IMR-90 (cell line): ENCODE data around the gene TMX3. TPM values are rescaled to one million over a fixed set of nuclear protein-coding genes. Genes with fewer than 3 reads are reported as not detected.

Experiments used
- ATAC-seq: fragments of 200-7000 bp; cut with Tn5 transposase; 2 replicates; pipeline ENCODE4 v1.9.1; 2020; ENCODE audit warnings: low read depth, mild to moderate bottlenecking, moderate library complexity
- BruUV-seq: library from RNA; stranded (reverse); fragments of 400-500 nt; replicated peaks from 2 replicates; lab custom pipeline; 2021; lab: Mats Ljungman, UMichigan
- CTCF ChIA-PET: fragments of 300-600 bp; formaldehyde crosslinking; extraction: SDS; loops from one replicate; lab custom pipeline; 2021; ENCODE audit warnings: antibody characterized with exemption; lab: Yijun Ruan, JAX
- POLR2A ChIA-PET: fragments of 300-600 bp; sonication (Branson Sonifier 250); formaldehyde crosslinking; loops from one replicate; lab custom pipeline; 2022; ENCODE audit warnings: antibody characterized with exemption; ENCODE audit not compliant: unreplicated experiment; lab: Charles Lee
- DNase-seq: peaks from one replicate; pipeline ENCODE4 v3.0.0; 2013
- H2AFZ ChIP-seq: replicated peaks from 2 replicates; pipeline ENCODE3; 2013; ENCODE audit warnings: low read length, mild to moderate bottlenecking; ENCODE audit not compliant: poor library complexity
- H2AK5ac ChIP-seq: 2 replicates; pipeline ENCODE4 v1.6.1; 2013; ENCODE audit warnings: low read depth, low read length, inconsistent platforms
- H2AK9ac ChIP-seq: replicated peaks from 2 replicates; pipeline ENCODE3; 2013; ENCODE audit warnings: mild to moderate bottlenecking, low read depth, low read length, moderate library complexity; ENCODE audit not compliant: poor library complexity
- H2BK120ac ChIP-seq: 2 replicates; pipeline ENCODE4 v1.6.1; 2013; ENCODE audit warnings: low read depth, low read length, inconsistent platforms
- H2BK15ac ChIP-seq: 3 replicates; pipeline ENCODE4 v1.6.1; 2013; ENCODE audit warnings: low read depth, low read length, inconsistent platforms
- H2BK20ac ChIP-seq: 2 replicates; pipeline ENCODE4 v1.6.1; 2013; ENCODE audit warnings: low read depth, mild to moderate bottlenecking, inconsistent platforms, low read length, moderate library complexity
- H2BK5ac ChIP-seq: 2 replicates; pipeline ENCODE4 v1.6.1; 2013; ENCODE audit warnings: mild to moderate bottlenecking, low read depth, low read length, inconsistent platforms; ENCODE audit not compliant: poor library complexity, severe bottlenecking
- H3K14ac ChIP-seq: replicated peaks from 2 replicates; pipeline ENCODE4 v1.6.1; 2013; ENCODE audit warnings: low read depth, low read length, inconsistent platforms
- H3K18ac ChIP-seq: 2 replicates; pipeline ENCODE4 v1.6.1; 2013; ENCODE audit warnings: low read depth, low read length, control low read depth
- H3K23ac ChIP-seq: 2 replicates; pipeline ENCODE4 v1.6.1; 2013; ENCODE audit warnings: low read depth, low read length, inconsistent platforms
- H3K27ac ChIP-seq: 2 replicates; pipeline ENCODE4 v1.5.1; 2013; ENCODE audit warnings: mild to moderate bottlenecking, control low read depth, low read length; ENCODE audit not compliant: insufficient read depth
- H3K27me3 ChIP-seq: 2 replicates; pipeline ENCODE4 v1.6.1; 2013; ENCODE audit warnings: low read length; ENCODE audit not compliant: control insufficient read depth, insufficient read depth
- H3K36me3 ChIP-seq: 2 replicates; pipeline ENCODE4 v1.6.1; 2013; ENCODE audit warnings: low read length, mixed read lengths; ENCODE audit not compliant: control insufficient read depth, insufficient read depth
- H3K4ac ChIP-seq: 2 replicates; pipeline ENCODE4 v1.6.1; 2013; ENCODE audit warnings: low read depth, low read length, inconsistent platforms
- H3K4me1 ChIP-seq: 2 replicates; pipeline ENCODE4 v1.6.1; 2013; ENCODE audit warnings: low read length, mixed read lengths; ENCODE audit not compliant: control insufficient read depth, insufficient read depth
- H3K4me2 ChIP-seq: 2 replicates; pipeline ENCODE4 v1.6.1; 2013; ENCODE audit warnings: low read depth, mild to moderate bottlenecking, control low read depth, low read length, moderate library complexity
- H3K4me3 ChIP-seq: 2 replicates; pipeline ENCODE4 v1.5.1; 2013; ENCODE audit warnings: low read depth, mild to moderate bottlenecking, control low read depth, low read length, moderate library complexity; ENCODE audit not compliant: insufficient read depth
- H3K56ac ChIP-seq: 2 replicates; pipeline ENCODE4 v1.6.1; 2013; ENCODE audit warnings: low read length, inconsistent platforms; ENCODE audit not compliant: insufficient read depth; ENCODE audit errors: extremely low read depth
- H3K79me1 ChIP-seq, 2 experiments: 2 replicates each; pipeline ENCODE4 v1.6.1; 2013; ENCODE audit warnings: low read length in 2 of 2, inconsistent platforms in 1 of 2, low read depth in 1 of 2
- H3K9ac ChIP-seq: 2 replicates; pipeline ENCODE4 v1.6.1; 2013; ENCODE audit warnings: low read depth, low read length, control low read depth
- H3K9me1 ChIP-seq: 2 replicates; pipeline ENCODE4 v1.6.1; 2013; ENCODE audit warnings: low read length, inconsistent platforms; ENCODE audit not compliant: insufficient read depth
- H3K9me3 ChIP-seq: 2 replicates; pipeline ENCODE4 v1.6.1; 2013; ENCODE audit warnings: low read length; ENCODE audit not compliant: control insufficient read depth, insufficient read depth
- H4K20me1 ChIP-seq: 2 replicates; pipeline ENCODE4 v1.6.1; 2013; ENCODE audit warnings: low read length, inconsistent platforms; ENCODE audit not compliant: insufficient read depth
- H4K5ac ChIP-seq: 2 replicates; pipeline ENCODE4 v1.6.1; 2013; ENCODE audit warnings: mild to moderate bottlenecking, low read depth, low read length, control low read depth
- H4K8ac ChIP-seq, 2 experiments: 2 replicates each; pipeline ENCODE4 v1.6.1; 2013; ENCODE audit warnings: low read depth in 2 of 2, low read length in 2 of 2, control low read depth in 1 of 2, inconsistent platforms in 1 of 2
- H4K91ac ChIP-seq: 2 replicates; pipeline ENCODE4 v1.6.1; 2013; ENCODE audit warnings: low read depth, low read length, inconsistent platforms; ENCODE audit not compliant: insufficient read depth
- BHLHE40 ChIP-seq: fragments of 150-350 bp; IDR thresholded peaks from 2 replicates; pipeline ENCODE4 v1.6.1; 2016; ENCODE audit warnings: mild to moderate bottlenecking, low read depth, low read length
- MXI1 ChIP-seq: IDR thresholded peaks from 2 replicates; pipeline ENCODE4 v1.6.1; 2012; ENCODE audit warnings: low read depth, mild to moderate bottlenecking, low read length, moderate library complexity, borderline replicate concordance
- NFE2L2 ChIP-seq: fragments of 150-350 bp; IDR thresholded peaks from 2 replicates; pipeline ENCODE4 v1.6.1; 2016; ENCODE audit warnings: low read depth, mild to moderate bottlenecking, low read length
- RAD21 ChIP-seq: IDR thresholded peaks from 2 replicates; pipeline ENCODE4 v1.6.1; 2012; ENCODE audit warnings: low read length, improper control_type of control experiment
- RFX5 ChIP-seq: IDR thresholded peaks from 2 replicates; pipeline ENCODE4 v1.8.0; 2012; ENCODE audit warnings: low read depth, mild to moderate bottlenecking, low read length, moderate library complexity
- WGBS, 2 experiments: methylation state at CpG; one replicate each; pipeline versions ENCODE4 v1.1.5 to v1.1.7; 2013; ENCODE audit warnings: missing lambda C conversion rate in 2 of 2; ENCODE audit not compliant: insufficient read length in 1 of 2; ENCODE audit errors: extremely low coverage in 2 of 2; 5-methylcytosine and 5-hydroxymethylcytosine counted together
- dilution Hi-C: fragments of 300-500 bp; cut with HindIII; formaldehyde crosslinking; loops from one replicate; pipeline ENCODE4 v1.14.3; 2018; ENCODE audit warnings: low sequenced_read_pairs; ENCODE audit not compliant: unreplicated experiment
- in situ Hi-C: fragments of 300-500 bp; cut with MboI; formaldehyde crosslinking; loops from 3 replicates; pipeline ENCODE4 v1.14.3; 2019; ENCODE audit warnings: low sequenced_read_pairs, inconsistent platforms, mixed read lengths
- intact Hi-C: fragments of 100-400 bp; cut with micrococcal nuclease; formaldehyde crosslinking; loops from 2 replicates; pipeline ENCODE4 v1.10.0; 2022
- polyA plus RNA-seq, 3 experiments: library from polyadenylated mRNA; depleted of rRNA; stranded (reverse); fragments of >200 nt; gene quantifications; 2 replicates each; pipeline ENCODE4 v1.2.3, GENCODE V29; 2012; ENCODE audit warnings: low replicate concordance in 1 of 3
- total RNA-seq: library from RNA; depleted of rRNA; stranded (reverse); fragments of >200 nt; gene quantifications from 2 replicates; pipeline ENCODE4 v1.2.3, GENCODE V29; 2012

The TMX3 gene
- total and polyA plus RNA-seq, 2 of the 4 experiments (the other 2 are of a cell fraction), result 22.8 to 50.5 TPM

GRCh38 chr18:68667121-68667520 is 47.8 kb downstream of the TMX3 start:
- in situ Hi-C loops (loop anchor here (10.0 kb wide), 1 partner anchor 1152 kb away; the partner anchor contains the start of gene DSEL), dilution Hi-C loops (no loop called here), intact Hi-C loops (no loop called here)
- H3K27me3 ChIP-seq, result no peaks in the 10 kb centered on the region
- H3K4me2 ChIP-seq, result no peak overlapping the region
- no peak overlapping the region for H2AK9ac ChIP-seq
- BruUV-seq, result no TSS peak
- ChIA-PET CTCF (no interaction called here), POLR2A (no interaction called here)
- peak overlapping the region; percentile 36 for H2BK5ac ChIP-seq
- H4K20me1 ChIP-seq, result no peaks in the 10 kb centered on the region
- H3K9me3 ChIP-seq, result no peaks in the 10 kb centered on the region
- no peak overlapping the region for H3K18ac ChIP-seq
- H3K36me3 ChIP-seq, result no peaks in the 10 kb centered on the region
- H3K4me1 ChIP-seq, result 0 out of 2 replicates have a peak, but pooled peaks cover 2% of the 10 kb centered on the region
- no peak overlapping the region for H2AFZ ChIP-seq
- H3K79me1 ChIP-seq, result no peaks in the 10 kb centered on the region
- peak overlapping the region; percentile 57; the same call in 1 of the 2 replicates for H2BK120ac ChIP-seq
- no peak overlapping the region for H3K9ac ChIP-seq
- no peaks in the 10 kb centered on the region for H3K9me1 ChIP-seq
- WGBS, 2 experiments, result no CpG with 5 or more reads among the region's 5 CpGs
- H3K4ac ChIP-seq, result no peak overlapping the region
- no peak for TF ChIP-seq RFX5
- no peak for TF ChIP-seq BHLHE40
- no peak for TF ChIP-seq NFE2L2
- no peak for TF ChIP-seq RAD21
- TF ChIP-seq MXI1, result no peak
- no peak overlapping the region for H4K91ac ChIP-seq
- DNase-seq (peak; percentile 27), ATAC-seq (peak; percentile 40; the same call in 1 of the 2 replicates)
- H3K14ac ChIP-seq, result no peak overlapping the region
- no peak overlapping the region for H2AK5ac ChIP-seq
- no peak overlapping the region for H4K5ac ChIP-seq
- H3K56ac ChIP-seq, result no peak overlapping the region
- H4K8ac ChIP-seq, result no peak overlapping the region
- no peak overlapping the region for H2BK15ac ChIP-seq
- no peak overlapping the region; the same call in 1 of the 2 replicates for H2BK20ac ChIP-seq
- no peak overlapping the region for H3K23ac ChIP-seq
- H3K27ac ChIP-seq, result peak overlapping the region; percentile 31; the same call in 1 of the 2 replicates
- H3K4me3 ChIP-seq, result no peak overlapping the region
